HAP-1 (cell line): ENCODE results near the gene PRSS3.
"Not testable (repeated sequence)": the region's sequence is repeated elsewhere in the genome, so short reads cannot be mapped to it uniquely, and the experiment has no call there.

Experiments used
- DNase-seq, 2 experiments: peaks; one replicate each; pipeline ENCODE4 v3.0.0-alpha.2; 2016 to 2020; ENCODE audit warnings: low spot score in 2 of 2
- H3K27me3 ChIP-seq: fragments of 250-450 bp; sonication (Bioruptor Pico); 2 replicates; pipeline ENCODE4 v1.5.1; 2020; ENCODE audit warnings: low read depth, mild to moderate bottlenecking, moderate library complexity
- H3K36me3 ChIP-seq: fragments of 250-450 bp; sonication (Bioruptor Pico); replicated peaks from 2 replicates; pipeline ENCODE4 v1.5.1; 2020; ENCODE audit warnings: mild to moderate bottlenecking
- H3K4me1 ChIP-seq: fragments of 250-450 bp; sonication (Bioruptor Pico); 2 replicates; pipeline ENCODE4 v1.5.1; 2020; ENCODE audit warnings: mild to moderate bottlenecking
- H3K4me3 ChIP-seq: fragments of 250-450 bp; sonication (Bioruptor Pico); 2 replicates; pipeline ENCODE4 v1.5.1; 2020; ENCODE audit warnings: mild to moderate bottlenecking, moderate library complexity
- H3K9me3 ChIP-seq: fragments of 250-450 bp; sonication (Bioruptor Pico); 2 replicates; pipeline ENCODE4 v1.5.1; 2020; ENCODE audit warnings: mild to moderate bottlenecking, moderate library complexity
- in situ Hi-C: fragments of 300-500 bp; cut with MboI; formaldehyde crosslinking; loops from 3 replicates; pipeline ENCODE4 v1.14.3; 2020; ENCODE audit warnings: low sequenced_read_pairs, inconsistent platforms, mixed read lengths

Gene PRSS3

GRCh38 chr9:33817327-33818166 lies 22.2 kb downstream of the PRSS3 start:
- Histone ChIP-seq H3K4me3 (peak overlapping the region; percentile 86), H3K36me3 (no peaks in the 10 kb centered on the region; the same call in 1 of the 2 replicates), H3K4me1 (peaks cover 26% of the 10 kb centered on the region), H3K9me3 (no peaks in the 10 kb centered on the region), H3K27me3 (no peaks in the 10 kb centered on the region)
- peak; percentile 50 to 79 for DNase-seq
- in situ Hi-C loops: no loop called here

DNA sequence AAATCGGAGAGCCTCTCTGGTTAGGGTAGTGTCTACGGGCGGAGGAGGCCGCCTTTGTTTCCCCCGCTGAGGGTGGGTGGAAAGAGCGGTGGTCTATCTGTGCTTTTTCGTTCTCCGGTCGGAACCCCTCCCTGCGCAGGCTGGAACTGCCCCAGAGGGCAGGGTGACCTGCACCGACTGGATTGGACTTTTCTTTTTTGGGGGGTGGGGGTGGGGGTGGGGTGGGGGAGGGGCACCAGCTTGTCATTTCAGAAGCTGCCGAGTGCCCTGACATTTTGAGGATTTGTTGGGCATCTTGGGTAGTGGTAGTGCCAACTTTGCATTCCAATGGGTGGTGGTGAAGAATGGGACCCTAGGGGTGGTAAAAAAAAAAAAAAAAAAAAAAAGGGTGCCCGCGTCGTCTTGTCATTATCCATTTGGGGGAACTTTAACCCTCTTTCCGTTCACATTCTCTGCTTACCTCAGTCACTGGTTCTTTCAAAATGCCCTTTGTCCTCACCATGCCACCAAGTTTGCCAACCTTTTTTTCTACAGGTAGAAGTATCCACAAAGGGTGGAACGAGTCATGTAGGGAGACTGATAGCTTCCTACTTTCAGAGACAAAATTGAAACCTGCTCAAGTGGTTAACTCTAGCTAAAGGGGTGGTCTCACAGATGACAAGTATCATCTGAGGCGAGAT lies 22.9 kb downstream of the PRSS3 start:
- peak overlapping the region; percentile 86 for H3K4me3 ChIP-seq
- H3K9me3 ChIP-seq: no peaks in the 10 kb centered on the region
- in situ Hi-C loops: no loop called here
- H3K4me1 ChIP-seq: peaks cover 26% of the 10 kb centered on the region
- peak in 1 of 2 experiments; percentile 49 for DNase-seq
- H3K36me3 ChIP-seq: no peaks in the 10 kb centered on the region; the same call in none of the 2 replicates
- H3K27me3 ChIP-seq: no peaks in the 10 kb centered on the region

- in situ Hi-C loops: no loop called here
- Histone ChIP-seq H3K4me3 (peak overlapping the region; percentile 86), H3K36me3 (no peaks in the 10 kb centered on the region; the same call in none of the 2 replicates), H3K27me3 (no peaks in the 10 kb centered on the region), H3K9me3 (no peaks in the 10 kb centered on the region), H3K4me1 (peaks cover 23% of the 10 kb centered on the region)
- DNase-seq: no peak
These were observed 23.6 kb downstream of the PRSS3 start for GRCh38 chr9:33818847-33819500.

DNA sequence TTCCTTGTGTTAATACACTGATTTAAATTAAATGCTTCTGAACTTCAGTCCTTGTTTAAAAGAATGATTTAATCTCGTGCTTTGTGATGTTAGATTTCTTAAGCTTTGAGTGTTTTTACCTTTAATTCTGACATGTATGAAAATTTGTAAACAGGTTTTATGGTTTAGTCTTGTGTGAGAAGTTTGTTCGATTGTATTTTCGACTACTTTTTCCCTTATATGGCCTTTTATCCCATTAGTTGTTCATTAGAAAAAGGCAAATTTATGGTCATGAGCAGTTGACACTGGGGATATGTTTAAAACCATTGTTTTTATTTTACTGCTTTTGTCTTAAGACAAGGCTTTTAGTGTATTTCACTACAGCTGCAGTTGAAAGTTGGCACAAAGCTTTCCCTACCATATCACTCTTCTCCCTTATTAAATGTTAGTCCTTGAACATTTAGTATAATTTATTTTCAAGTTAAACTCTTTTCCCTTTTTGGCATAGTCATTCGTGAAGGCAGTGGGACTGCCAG lies 24.9 kb downstream of the PRSS3 start:
- Histone ChIP-seq H3K4me1 (peaks cover 22% of the 10 kb centered on the region), H3K9me3 (no peaks in the 10 kb centered on the region), H3K36me3 (peaks cover 4% of the 10 kb centered on the region), H3K4me3 (peak overlapping the region; percentile 86; the same call in 1 of the 2 replicates), H3K27me3 (no peaks in the 10 kb centered on the region)
- DNase-seq: no peak
- in situ Hi-C loops: no loop called here

- in situ Hi-C loops: no loop called here
- H3K4me1 ChIP-seq: peaks cover 19% of the 10 kb centered on the region
- no peak for DNase-seq
- H3K4me3 ChIP-seq: no peak overlapping the region
- H3K36me3 ChIP-seq: peaks cover 4% of the 10 kb centered on the region
- no peaks in the 10 kb centered on the region for H3K27me3 ChIP-seq
- H3K9me3 ChIP-seq: no peaks in the 10 kb centered on the region
These were observed 28.4 kb downstream of the PRSS3 start for GRCh38 chr9:33823801-33824200.

GRCh38 chr9:33827285-33827684 lies 31.9 kb downstream of the PRSS3 start:
- H3K9me3 ChIP-seq, in situ Hi-C loops, DNase-seq, H3K4me1 ChIP-seq, H3K27me3 ChIP-seq, H3K36me3 ChIP-seq, H3K4me3 ChIP-seq: not testable (repeated sequence)

- H3K9me3 ChIP-seq, H3K4me1 ChIP-seq, H3K36me3 ChIP-seq, in situ Hi-C loops, H3K27me3 ChIP-seq, H3K4me3 ChIP-seq, DNase-seq: not testable (repeated sequence)
These were observed 34.4 kb downstream of the PRSS3 start for GRCh38 chr9:33829641-33830230.

GRCh38 chr9:33835625-33836260 lies 40.4 kb downstream of the PRSS3 start:
- in situ Hi-C loops: no loop called here
- Histone ChIP-seq H3K27me3 (no peaks in the 10 kb centered on the region), H3K9me3 (no peaks in the 10 kb centered on the region), H3K36me3 (no peaks in the 10 kb centered on the region), H3K4me3 (no peak overlapping the region), H3K4me1 (0 out of 2 replicates have a peak, but pooled peaks cover 3% of the 10 kb centered on the region)
- no peak for DNase-seq

GRCh38 chr9:33836261-33836660 lies 40.9 kb downstream of the PRSS3 start:
- H3K9me3 ChIP-seq, DNase-seq, H3K4me3 ChIP-seq, H3K27me3 ChIP-seq, in situ Hi-C loops, H3K4me1 ChIP-seq, H3K36me3 ChIP-seq: not testable (repeated sequence)

GRCh38 chr9:33837138-33837537 lies 41.8 kb downstream of the PRSS3 start:
- in situ Hi-C loops: no loop called here
- no peaks in the 10 kb centered on the region for H3K9me3 ChIP-seq
- no peaks in the 10 kb centered on the region for H3K36me3 ChIP-seq
- H3K4me1 ChIP-seq: peaks cover 1% of the 10 kb centered on the region
- no peak for DNase-seq
- H3K27me3 ChIP-seq: no peaks in the 10 kb centered on the region
- H3K4me3 ChIP-seq: no peak overlapping the region

DNA sequence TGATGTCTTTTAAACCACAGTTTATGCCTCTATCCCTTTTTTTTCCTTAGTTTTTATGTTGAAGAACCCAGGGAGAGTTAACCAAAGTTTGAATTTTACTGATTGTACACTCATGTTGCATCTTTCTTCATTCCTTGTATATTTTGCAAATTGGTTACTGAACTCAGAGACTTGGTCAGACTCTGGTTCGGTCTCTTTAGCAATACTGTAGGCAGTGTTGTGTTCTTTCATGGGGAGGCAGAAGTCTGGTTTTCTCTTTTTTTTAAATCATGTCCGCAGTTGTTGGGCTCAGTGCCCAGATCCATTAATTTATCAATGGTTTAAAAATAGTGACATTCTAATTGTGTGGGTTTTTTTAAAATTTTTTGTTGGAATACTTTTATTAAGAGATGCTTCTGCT lies 45.0 kb downstream of the PRSS3 start:
- H3K4me3 ChIP-seq: no peak overlapping the region
- no peaks in the 10 kb centered on the region for H3K9me3 ChIP-seq
- H3K4me1 ChIP-seq: peaks cover 7% of the 10 kb centered on the region
- no peak for DNase-seq
- in situ Hi-C loops: no loop called here
- no peaks in the 10 kb centered on the region for H3K27me3 ChIP-seq
- H3K36me3 ChIP-seq: no peaks in the 10 kb centered on the region; the same call in 1 of the 2 replicates

DNA sequence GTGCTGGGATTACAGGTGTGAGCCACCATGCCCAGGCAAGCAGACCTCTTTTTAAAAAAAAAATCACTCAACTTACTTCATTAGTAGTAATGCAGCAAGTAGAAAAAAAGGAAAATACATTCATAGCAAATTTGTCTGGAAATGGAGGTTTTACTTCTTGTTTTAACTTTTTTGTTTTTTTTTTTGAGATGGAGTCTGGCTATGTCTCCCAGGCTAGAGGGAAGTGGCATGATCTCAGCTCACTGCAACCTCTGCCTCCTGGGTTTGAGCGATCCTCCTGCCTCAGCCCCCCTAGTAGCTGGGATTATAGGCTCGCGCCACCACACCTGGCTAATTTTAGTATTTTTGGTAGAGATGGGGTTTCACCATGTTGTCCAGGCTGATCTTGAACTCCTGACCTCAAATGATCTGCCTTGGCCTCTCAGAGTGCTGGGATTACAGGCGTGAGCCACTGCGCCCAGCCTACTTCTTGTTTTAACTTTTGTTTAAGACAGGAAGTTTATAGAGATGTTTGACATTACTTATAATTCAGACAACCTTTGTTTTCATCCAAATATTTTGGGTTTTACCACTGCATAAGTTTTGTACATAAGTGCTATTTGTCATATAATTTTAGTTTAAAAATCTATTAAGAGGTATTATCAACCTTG lies 48.1 kb downstream of the PRSS3 start:
- Histone ChIP-seq H3K27me3 (no peaks in the 10 kb centered on the region), H3K36me3 (no peaks in the 10 kb centered on the region; the same call in 1 of the 2 replicates), H3K9me3 (no peaks in the 10 kb centered on the region), H3K4me1 (peaks cover 7% of the 10 kb centered on the region), H3K4me3 (no peak overlapping the region)
- DNase-seq: no peak
- in situ Hi-C loops: no loop called here

DNA sequence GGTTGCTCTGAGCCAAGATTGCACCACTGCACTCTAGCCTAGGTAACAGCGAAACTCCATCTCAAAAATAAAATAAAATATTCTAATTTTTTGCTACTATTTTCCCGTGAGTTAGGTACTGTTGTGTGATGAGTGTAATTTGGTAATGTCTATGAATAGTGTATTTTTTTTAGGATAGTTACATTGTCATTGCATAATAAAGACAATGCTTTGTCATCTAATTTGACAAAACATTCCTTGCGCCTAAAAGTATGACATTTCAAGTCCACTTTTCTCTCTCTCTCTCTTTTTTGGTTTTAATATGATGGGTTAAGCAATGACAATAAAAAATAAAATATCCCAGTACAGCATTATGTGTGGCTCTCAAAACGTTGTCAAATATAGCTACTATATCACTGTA lies 50.9 kb downstream of the PRSS3 start:
- no peaks in the 10 kb centered on the region for H3K9me3 ChIP-seq
- peaks cover 7% of the 10 kb centered on the region for H3K4me1 ChIP-seq
- H3K27me3 ChIP-seq: no peaks in the 10 kb centered on the region
- in situ Hi-C loops: no loop called here
- DNase-seq: no peak
- no peak overlapping the region for H3K4me3 ChIP-seq
- H3K36me3 ChIP-seq: no peaks in the 10 kb centered on the region; the same call in 1 of the 2 replicates
